ENCODE measurements around the gene TOP3B.

Gene TOP3B

GRCh38 chr22:21978564-21979386, 3.8 kb downstream of the TOP3B start:
- Mint-ChIP-seq H3K4me1 (peaks cover 37% of the 10 kb centered on the region), H3K27ac (peak overlapping the region; percentile 21), H3K9me3 (no peaks in the 10 kb centered on the region), H3K4me3 (no peak overlapping the region), H3K27me3 (no peaks in the 10 kb centered on the region), H3K36me3 (peaks cover 20% of the 10 kb centered on the region)
- no peak for DNase-seq
- CTCF ChIA-PET: no interaction called here

- no peaks in the 10 kb centered on the region for H3K27me3 Mint-ChIP-seq
- no peak overlapping the region for H3K4me3 Mint-ChIP-seq
- no peak overlapping the region for H3K27ac Mint-ChIP-seq
- H3K4me1 Mint-ChIP-seq: peaks cover 37% of the 10 kb centered on the region
- CTCF ChIA-PET: no interaction called here
- no peaks in the 10 kb centered on the region for H3K9me3 Mint-ChIP-seq
- DNase-seq: no peak
- H3K36me3 Mint-ChIP-seq: peaks cover 27% of the 10 kb centered on the region
These were observed 4.8 kb downstream of the TOP3B start for GRCh38 chr22:21977814-21978213.

- DNase-seq: no peak
- Mint-ChIP-seq H3K4me3 (no peak overlapping the region), H3K27me3 (no peaks in the 10 kb centered on the region), H3K36me3 (peaks cover 40% of the 10 kb centered on the region), H3K9me3 (no peaks in the 10 kb centered on the region), H3K4me1 (peaks cover 21% of the 10 kb centered on the region), H3K27ac (no peak overlapping the region)
- CTCF ChIA-PET: no interaction called here
These were observed 6.7 kb downstream of the TOP3B start for GRCh38 chr22:21975854-21976345.

GRCh38 chr22:21975273-21975672, 7.3 kb downstream of the TOP3B start:
- Mint-ChIP-seq H3K9me3 (no peaks in the 10 kb centered on the region), H3K36me3 (peaks cover 44% of the 10 kb centered on the region), H3K4me3 (no peak overlapping the region), H3K4me1 (peaks cover 14% of the 10 kb centered on the region), H3K27me3 (no peaks in the 10 kb centered on the region), H3K27ac (no peak overlapping the region)
- CTCF ChIA-PET: no interaction called here
- DNase-seq: no peak

- DNase-seq: no peak
- H3K27me3 Mint-ChIP-seq: no peaks in the 10 kb centered on the region
- no peak overlapping the region for H3K27ac Mint-ChIP-seq
- no peaks in the 10 kb centered on the region for H3K9me3 Mint-ChIP-seq
- peaks cover 46% of the 10 kb centered on the region for H3K36me3 Mint-ChIP-seq
- peaks cover 7% of the 10 kb centered on the region for H3K4me1 Mint-ChIP-seq
- CTCF ChIA-PET: no interaction called here
- no peak overlapping the region for H3K4me3 Mint-ChIP-seq
These were observed 8.4 kb downstream of the TOP3B start for GRCh38 chr22:21974058-21974649.

- no peak for DNase-seq
- Mint-ChIP-seq H3K27ac (no peak overlapping the region), H3K27me3 (no peaks in the 10 kb centered on the region), H3K4me3 (no peak overlapping the region), H3K4me1 (no peaks in the 10 kb centered on the region), H3K9me3 (no peaks in the 10 kb centered on the region), H3K36me3 (peaks cover 46% of the 10 kb centered on the region)
- CTCF ChIA-PET: interaction anchor here (1.0 to 3.3 kb wide), 12 partner anchors 9 to 137 kb away, joined by 3 to 28 read pairs (median 4); partner anchors contain the start of genes PPM1F and TOP3B
These were observed 9.8 kb downstream of the TOP3B start for GRCh38 chr22:21972806-21973205.

- H3K27me3 Mint-ChIP-seq: no peaks in the 10 kb centered on the region
- peaks cover 48% of the 10 kb centered on the region for H3K36me3 Mint-ChIP-seq
- no peaks in the 10 kb centered on the region for H3K4me1 Mint-ChIP-seq
- no peak overlapping the region for H3K4me3 Mint-ChIP-seq
- H3K9me3 Mint-ChIP-seq: no peaks in the 10 kb centered on the region
- no peak overlapping the region for H3K27ac Mint-ChIP-seq
- CTCF ChIA-PET: interaction anchor here (0.7 to 3.3 kb wide), 14 partner anchors 9 to 138 kb away, joined by 3 to 28 read pairs (median 4); partner anchors contain the start of genes PPM1F and TOP3B
- peak; percentile 68 for DNase-seq
These were observed 10.3 kb downstream of the TOP3B start for GRCh38 chr22:21972293-21972779.

GRCh38 chr22:21971858-21972275, 10.7 kb downstream of the TOP3B start:
- Mint-ChIP-seq H3K9me3 (no peaks in the 10 kb centered on the region), H3K4me1 (no peaks in the 10 kb centered on the region), H3K27ac (no peak overlapping the region), H3K27me3 (no peaks in the 10 kb centered on the region), H3K4me3 (no peak overlapping the region), H3K36me3 (peaks cover 52% of the 10 kb centered on the region)
- no peak for DNase-seq
- CTCF ChIA-PET: interaction anchor here (0.7 to 3.3 kb wide), 13 partner anchors 9 to 138 kb away, joined by 3 to 28 read pairs (median 4); partner anchors contain the start of genes PPM1F and TOP3B

GRCh38 chr22:21970800-21971617, 11.6 kb downstream of the TOP3B start:
- no peak for DNase-seq
- Mint-ChIP-seq H3K9me3 (no peaks in the 10 kb centered on the region), H3K4me3 (no peak overlapping the region), H3K27me3 (no peaks in the 10 kb centered on the region), H3K4me1 (no peaks in the 10 kb centered on the region), H3K36me3 (peaks cover 58% of the 10 kb centered on the region), H3K27ac (no peak overlapping the region)
- CTCF ChIA-PET: interaction anchor here (1.4 to 3.3 kb wide), 3 partner anchors 11 to 34 kb away, joined by 3 to 28 read pairs (median 4); partner anchors contain the start of gene TOP3B

GRCh38 chr22:21970037-21970799, 12.4 kb downstream of the TOP3B start:
- H3K27me3 Mint-ChIP-seq: no peaks in the 10 kb centered on the region
- H3K36me3 Mint-ChIP-seq: peaks cover 55% of the 10 kb centered on the region

GRCh38 chr22:21968452-21969129, 14.0 kb downstream of the TOP3B start:
- Mint-ChIP-seq H3K9me3 (no peaks in the 10 kb centered on the region), H3K4me1 (no peaks in the 10 kb centered on the region), H3K27ac (no peak overlapping the region), H3K36me3 (peaks cover 50% of the 10 kb centered on the region), H3K4me3 (no peak overlapping the region), H3K27me3 (no peaks in the 10 kb centered on the region)
- CTCF ChIA-PET: interaction anchor here (2.6 kb wide), 1 partner anchor 16 kb away, joined by 7 read pairs; the partner anchor contains the start of gene PPM1F
- DNase-seq: no peak

More at GRCh38 chr22:21970037-21970799, 12.4 kb downstream of the TOP3B start:
- no peak for DNase-seq
- H3K4me1 Mint-ChIP-seq: no peaks in the 10 kb centered on the region
- H3K4me3 Mint-ChIP-seq: no peak overlapping the region
- H3K27ac Mint-ChIP-seq: no peak overlapping the region
- H3K9me3 Mint-ChIP-seq: no peaks in the 10 kb centered on the region
- CTCF ChIA-PET: interaction anchor here (1.4 to 3.3 kb wide), 3 partner anchors 11 to 33 kb away, joined by 4 to 28 read pairs (median 7); partner anchors contain the start of genes PPM1F and TOP3B

- H3K27ac Mint-ChIP-seq: no peak overlapping the region
These were observed 14.8 kb downstream of the TOP3B start for GRCh38 chr22:21967693-21968271.

More at GRCh38 chr22:21967693-21968271, 14.8 kb downstream of the TOP3B start:
- Mint-ChIP-seq H3K36me3 (peaks cover 48% of the 10 kb centered on the region), H3K9me3 (no peaks in the 10 kb centered on the region), H3K27me3 (no peaks in the 10 kb centered on the region), H3K4me1 (no peaks in the 10 kb centered on the region), H3K4me3 (no peak overlapping the region)
- CTCF ChIA-PET: interaction anchor here (2.6 kb wide), 1 partner anchor 15 kb away, joined by 7 read pairs; the partner anchor contains the start of gene PPM1F
- DNase-seq: no peak
